NCI-H146 (cell line): Measurements from ENCODE around the gene ADAM23.

Source experiments
- DNase-seq: peaks from one replicate; lab custom pipeline; 2025; lab: John Stamatoyannopoulos, UW

Gene ADAM23

DNA sequence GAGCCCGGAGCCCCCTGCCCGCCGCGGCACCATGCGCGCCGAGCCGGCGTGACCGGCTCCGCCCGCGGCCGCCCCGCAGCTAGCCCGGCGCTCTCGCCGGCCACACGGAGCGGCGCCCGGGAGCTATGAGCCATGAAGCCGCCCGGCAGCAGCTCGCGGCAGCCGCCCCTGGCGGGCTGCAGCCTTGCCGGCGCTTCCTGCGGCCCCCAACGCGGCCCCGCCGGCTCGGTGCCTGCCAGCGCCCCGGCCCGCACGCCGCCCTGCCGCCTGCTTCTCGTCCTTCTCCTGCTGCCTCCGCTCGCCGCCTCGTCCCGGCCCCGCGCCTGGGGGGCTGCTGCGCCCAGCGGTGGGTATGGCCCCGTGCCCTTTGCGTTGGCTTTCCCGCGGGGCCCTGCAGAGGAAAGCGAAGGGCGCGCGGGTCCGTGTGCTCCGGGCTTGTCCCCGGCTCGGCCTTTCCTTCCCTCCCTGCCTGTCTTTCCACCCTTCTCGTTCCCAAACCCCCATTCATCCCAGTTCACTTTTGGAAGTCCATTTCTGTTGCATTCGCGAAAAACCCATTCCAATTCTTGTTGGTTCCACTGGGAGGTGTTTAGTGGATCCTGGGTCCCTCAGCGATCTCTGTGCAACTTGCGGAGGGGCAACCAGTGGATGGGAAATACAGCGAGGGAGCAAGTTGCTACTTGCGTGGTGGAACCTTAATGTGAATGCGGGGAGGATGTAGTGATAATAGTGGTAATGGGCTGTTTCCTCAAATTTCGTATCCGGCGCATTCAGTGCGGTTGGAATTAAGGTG lies 599 bp downstream of the ADAM23 start:
- DNase-seq, result peak; percentile 44

DNA sequence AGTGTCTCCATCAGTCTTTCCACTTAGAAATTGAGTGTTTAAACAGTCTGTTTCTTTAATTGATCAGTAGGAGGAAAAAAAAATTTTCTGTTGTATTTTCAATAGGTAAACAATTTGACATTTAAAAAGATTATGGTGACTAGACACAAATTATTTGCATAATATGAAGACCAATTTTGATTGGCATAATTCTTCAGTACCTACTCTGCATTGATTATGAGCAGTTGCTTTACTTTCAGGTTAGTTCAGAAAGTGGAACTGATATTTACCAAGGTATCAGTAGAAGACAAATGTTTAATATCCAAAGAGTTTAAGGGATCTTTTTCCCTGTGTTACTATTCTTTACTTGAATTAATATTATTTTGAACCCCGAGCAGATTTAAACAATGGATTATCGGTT lies 2.6 kb downstream of the ADAM23 start:
- DNase-seq, result no peak

DNA sequence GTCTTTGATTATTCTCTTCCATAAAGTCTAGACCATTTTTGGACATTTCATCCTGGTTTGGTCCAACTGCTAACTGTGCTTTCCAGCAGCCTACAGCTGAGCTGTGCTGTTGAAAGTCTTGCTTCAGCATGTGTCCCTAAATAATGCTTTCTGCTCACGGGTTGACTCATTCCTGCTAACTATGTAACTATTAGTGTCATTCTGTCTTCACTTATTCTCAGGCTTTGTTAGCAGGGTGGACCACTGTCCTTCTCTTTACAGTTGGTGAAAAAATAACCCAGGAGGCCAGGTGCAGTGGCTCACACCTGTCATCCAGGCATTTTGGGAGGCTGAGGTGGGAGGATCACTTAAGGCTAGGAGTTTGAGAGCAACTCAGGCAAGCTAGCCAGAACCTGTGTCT lies 8.9 kb downstream of the ADAM23 start:
- no peak for DNase-seq

DNA sequence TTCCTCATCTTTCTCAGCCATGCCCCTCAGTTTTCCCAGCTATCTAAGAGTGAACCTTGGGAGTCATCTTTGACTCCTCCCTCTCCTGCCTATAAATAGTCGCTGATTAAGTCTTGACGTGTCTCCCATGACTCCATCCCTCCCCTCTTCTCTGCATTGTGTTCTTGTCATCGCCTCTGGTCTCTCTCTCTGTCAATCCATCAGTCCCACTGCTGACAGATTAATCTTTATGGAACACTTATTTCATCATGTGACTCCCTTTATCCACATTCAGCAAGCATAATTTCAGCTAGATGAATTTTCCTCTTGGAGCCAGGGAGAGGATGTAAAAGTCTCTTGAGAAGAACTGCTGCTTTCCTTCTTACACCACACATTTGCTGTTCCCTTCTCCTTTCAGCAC lies 9.4 kb downstream of the ADAM23 start:
- no peak for DNase-seq

DNA sequence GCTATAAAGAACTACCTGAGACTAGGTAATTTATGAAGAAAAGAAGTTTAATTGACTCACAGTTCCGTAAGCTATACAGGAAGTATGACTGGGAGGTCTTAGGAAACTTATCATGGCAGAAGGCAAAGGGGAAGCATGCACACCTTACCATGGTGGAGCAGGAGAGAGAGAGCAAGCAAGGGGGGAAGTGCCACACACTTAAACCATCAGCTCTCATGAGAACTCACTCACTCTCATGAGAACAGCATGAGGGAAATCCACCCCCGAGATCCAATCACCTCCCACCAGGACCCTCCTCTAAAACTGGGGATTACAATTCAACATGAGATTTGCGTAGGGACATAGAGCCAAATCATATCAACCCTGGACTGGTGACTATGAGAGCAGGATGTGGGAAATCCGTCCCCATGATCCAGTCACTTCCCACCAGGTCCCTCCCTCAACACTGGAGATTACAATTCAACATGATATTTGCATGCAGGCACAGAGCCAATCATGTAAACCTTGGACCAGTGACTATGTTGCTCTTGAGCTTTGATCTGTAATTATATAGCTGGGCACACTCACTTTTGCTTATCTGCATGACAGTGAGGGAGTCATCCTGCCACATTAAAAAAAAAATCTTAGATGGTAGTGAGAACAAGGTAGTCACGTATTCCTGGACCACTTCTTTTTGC lies 12.9 kb downstream of the ADAM23 start:
- DNase-seq, result no peak

DNA sequence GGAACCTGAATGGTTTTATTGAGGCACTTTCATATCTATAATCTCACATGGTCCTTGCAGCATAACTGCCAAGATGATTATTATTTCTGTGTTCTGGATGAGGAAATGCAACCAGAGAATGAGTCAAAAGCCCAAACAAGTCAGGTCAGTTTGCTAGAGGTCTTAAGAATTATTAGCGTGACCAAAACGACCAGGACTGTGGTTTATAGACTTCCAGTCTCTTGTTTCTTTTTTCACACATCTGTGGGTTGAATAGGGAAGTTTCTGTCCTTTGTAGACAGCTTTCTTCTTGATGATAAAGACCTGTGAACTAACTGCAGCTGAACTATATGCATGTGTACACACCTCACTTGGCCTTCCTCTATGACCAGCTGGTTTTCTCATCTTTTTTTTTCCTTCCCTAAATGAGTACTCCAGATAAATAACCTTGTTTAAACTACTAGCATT lies 13.9 kb downstream of the ADAM23 start:
- no peak for DNase-seq

DNA sequence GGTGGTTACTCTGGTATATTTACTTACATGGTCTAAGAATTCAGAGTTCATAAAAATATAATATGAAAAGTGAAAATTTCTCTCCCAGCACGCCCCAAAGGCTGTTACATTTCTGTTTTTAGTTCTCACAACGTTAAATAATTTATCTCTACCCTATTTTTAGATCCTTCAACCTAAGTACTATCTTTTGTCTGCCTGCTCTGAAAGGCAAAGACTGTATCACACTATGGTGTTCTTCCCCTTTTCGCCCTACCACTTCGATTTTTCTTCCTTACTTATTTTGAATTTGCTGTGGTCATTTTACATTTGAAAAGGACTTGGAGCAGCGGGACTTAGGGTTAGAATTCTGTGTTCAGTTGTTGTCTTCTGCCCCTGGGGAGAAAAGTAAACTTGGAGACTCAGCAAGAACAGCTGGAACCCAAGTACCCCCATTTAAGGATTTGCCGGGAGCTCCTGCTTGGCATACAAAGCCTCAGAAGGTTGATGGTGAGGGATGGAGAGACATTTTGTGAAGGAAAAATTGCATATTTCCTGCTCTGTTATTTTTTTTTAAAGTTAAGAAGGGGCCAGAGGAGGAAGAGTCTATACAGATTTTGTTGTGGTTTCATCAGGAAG lies 19.0 kb downstream of the ADAM23 start:
- no peak for DNase-seq

DNA sequence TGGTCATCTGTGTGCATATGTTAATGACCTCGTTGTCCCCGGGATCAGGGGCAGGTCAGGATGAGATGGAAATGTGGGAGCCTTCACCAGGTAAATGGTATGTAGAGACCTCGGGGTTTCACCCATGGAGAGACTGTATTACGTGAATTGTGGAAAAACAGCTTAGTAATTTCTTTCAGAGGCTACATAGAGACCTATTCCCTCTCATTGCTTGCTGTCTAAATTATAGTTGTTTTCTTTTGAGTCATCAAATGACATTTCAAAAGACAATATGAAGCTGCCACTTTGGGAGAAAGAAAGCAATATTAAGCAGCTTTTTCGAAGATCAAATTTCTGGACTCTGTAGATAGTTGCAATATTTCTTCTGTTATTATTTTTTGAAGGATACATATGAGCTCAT lies 20.4 kb downstream of the ADAM23 start:
- no peak for DNase-seq

DNA sequence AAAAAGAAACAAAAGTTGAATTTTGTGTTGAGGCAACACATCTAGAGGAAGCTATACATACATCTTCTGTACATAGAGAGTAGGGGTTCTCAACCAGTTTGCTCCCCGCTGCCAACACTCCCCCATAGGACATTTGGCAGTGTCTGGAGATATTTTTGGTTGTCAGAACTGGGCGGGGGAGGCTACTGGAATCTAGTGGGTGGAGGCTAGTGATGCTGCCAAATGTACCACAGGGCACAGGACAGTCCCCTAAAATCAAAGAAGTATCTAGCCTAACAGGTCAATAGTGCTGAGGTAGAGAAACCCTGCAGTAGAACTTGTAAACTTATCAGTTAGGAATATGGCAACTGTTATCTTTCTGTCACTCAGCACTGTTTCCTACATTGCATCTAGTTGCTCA lies 21.3 kb downstream of the ADAM23 start:
- DNase-seq, result no peak

DNA sequence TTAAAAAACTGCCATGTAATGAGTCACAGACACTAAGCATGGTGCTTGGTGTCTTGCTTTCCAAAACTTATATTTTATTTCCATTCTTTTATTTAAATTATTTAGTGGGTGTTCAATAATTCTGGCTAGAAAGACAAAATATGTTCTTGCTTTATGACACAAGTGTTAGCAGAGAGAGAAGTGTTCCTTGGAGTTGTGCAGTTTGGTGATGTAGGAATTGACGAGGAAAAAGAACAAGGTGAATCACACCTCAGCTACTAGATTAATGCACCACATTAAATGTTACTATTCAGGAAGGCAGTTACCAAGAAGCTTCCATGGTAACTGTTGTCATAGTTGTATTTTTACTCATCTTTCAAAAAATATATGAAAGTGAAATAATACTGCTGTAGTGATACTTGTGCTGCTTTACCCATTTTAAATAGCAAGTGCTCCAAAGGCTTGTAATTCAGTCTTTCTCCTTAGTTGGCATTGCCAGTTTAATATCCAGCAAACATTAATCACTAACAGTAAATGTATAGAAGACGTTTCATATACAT lies 28.3 kb downstream of the ADAM23 start:
- no peak for DNase-seq

DNA sequence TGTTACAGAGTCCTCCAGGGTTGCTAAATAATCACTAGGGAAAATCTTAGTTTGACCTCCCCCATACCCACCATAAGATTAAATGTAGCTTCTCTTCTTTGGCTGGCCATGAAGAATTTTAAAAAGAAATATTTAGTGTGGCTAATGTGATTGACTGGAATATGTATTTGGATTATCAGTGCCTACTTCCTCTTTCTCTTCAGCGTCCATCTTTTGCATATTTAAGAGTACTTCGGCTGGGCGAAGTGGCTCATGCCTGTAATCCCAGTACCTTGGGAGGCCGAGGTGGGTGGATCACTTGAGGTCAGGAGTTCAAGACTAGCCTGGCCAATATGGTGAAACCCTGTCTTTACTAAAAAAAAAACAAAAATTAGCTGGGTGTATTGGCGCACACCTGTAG lies 28.8 kb downstream of the ADAM23 start:
- no peak for DNase-seq

DNA sequence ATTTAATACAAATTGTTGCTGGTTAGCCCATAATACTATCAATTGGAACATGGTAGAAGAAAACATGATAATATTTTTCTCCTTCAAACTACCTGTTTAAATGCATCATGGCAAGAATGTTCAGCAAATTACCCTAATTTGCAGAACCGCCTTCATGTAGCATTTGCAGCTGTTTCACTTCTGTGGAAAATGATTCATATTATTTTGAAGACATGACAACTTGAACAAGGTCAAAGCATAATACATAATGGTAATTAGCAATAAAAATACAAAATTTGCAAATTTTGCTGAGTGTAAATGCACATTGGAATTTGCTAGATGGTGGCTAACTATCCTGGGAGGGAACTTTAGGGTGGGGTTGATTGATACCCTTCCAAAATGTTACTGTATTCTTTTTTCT lies 30.8 kb downstream of the ADAM23 start:
- DNase-seq, result no peak

DNA sequence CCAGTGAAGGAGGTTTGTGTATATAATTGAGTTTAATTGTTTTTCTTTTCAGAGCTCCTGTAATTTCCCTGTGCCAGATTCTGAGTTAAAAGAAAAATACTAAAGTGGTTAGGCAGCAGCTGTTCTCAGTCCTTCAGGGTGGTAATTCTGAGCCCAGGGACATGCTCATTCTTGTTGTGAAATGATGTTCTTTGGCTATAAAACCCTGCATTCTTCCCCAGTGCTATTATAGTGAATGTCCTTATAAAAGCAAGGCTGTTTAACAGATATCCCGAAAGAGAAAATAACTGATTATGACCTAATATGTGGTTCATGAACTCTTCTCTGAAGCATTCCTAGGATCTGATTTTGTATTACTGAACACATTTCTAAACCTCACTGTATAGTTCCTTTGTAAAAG lies 34.0 kb downstream of the ADAM23 start:
- no peak for DNase-seq

DNA sequence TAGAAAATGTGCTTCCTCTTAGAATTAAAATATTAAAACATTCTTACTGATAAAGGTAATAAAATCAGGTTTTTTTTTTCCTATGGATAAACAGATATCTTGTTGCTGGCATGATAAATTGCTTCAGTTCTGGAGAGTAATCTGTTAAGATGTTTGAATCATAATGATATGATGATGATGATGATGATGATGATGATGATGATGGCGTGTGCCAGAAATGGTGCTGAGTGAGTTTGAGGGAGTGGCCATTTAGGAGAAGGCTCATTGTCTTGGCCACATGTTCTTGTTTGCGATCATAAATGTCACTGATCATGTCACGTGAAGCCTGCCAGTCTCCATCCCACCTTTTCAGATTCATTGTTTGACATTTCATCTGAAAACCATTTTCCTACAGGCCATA lies 35.0 kb downstream of the ADAM23 start:
- DNase-seq, result no peak

DNA sequence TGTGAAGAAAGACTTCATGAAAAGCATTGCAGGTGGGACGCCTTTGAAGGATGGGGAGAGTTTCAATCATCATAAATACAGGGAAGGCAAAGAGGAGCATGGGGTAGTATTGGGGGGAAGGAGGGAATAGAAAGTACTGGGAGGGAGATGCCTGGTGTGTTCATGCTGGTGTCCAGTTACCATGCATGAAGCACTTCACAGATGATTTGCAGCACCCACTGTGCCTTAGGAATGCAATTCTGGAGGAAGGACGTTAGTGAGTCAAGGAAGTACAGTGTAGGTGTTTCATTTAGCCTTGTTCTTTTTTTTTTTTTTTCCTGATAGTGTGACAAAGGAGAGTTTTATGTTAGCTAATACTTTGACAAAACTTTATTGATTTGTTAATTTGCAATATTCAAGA lies 36.8 kb downstream of the ADAM23 start:
- no peak for DNase-seq

DNA sequence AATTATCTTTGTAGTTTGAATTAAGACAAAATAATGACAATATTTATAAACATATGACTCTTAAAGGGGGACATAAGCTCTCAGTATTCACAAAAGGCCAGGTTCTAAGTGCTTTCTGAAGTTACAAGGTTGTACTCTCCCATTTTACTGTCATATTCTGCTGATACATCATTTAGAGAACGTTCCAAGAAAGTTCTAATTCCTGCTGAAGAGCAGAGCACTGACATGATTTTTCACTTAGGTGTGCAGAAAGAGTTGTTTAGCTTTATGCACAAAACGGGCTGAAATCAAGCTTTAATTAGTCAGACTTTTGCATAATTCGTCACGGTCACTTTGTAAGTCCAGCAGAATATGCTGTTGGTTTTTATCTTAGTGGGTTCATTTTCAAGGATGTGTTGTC lies 37.3 kb downstream of the ADAM23 start:
- no peak for DNase-seq

DNA sequence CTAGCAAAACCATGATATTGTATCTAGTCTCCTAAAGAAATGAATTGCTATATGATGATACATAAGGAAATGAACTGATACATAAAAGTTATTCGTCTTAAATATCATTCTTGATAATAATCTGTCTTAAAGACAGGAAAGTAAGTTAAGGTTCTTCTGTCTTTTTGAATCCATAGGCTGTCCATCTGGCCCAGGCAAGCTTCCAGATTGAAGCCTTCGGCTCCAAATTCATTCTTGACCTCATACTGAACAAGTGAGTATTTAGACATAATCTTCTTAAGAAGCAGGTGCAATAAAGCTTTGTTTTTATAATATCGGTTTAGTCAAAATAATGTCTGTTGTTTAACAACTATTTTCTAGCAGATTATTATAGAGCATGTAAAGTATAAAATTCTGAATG lies 37.7 kb downstream of the ADAM23 start:
- DNase-seq, result no peak

DNA sequence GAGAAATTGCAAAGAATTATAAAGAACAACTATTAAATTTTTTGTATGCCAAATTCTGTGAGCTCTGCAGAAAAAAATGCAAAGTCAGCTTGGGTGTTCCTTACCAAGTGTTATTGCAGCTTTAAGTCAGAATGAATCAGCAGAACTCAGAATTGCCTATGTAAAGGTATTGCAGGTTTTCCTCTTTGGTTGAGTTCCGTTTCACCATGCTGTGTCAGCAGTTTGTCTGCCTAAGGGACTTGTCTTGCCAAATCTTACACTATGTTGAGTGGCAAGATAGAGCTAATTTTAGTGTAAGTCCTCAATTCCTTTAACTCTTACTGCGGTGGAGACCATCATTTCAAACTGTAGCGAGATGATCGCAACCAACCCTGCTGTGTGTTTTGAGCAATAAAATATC lies 38.8 kb downstream of the ADAM23 start:
- no peak for DNase-seq

DNA sequence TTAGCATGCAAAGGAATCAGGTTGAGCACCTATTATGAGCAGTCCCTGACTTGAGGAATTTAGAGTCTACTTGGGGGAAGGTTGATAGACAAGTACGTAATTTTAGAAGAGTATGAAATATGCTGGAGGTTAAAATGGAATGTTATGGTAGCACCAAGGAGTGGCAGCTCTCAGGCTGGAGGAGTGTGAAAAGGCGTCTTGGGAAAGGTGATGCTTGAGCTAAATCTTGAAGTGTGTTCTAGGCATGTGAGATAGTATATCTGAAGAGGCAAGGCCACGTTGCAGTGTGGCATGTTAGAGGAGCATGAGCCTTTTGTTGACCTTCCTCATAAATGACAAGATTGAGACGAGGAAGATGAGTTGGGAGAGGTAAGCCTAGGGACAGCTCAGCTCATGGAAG lies 39.3 kb downstream of the ADAM23 start:
- DNase-seq, result no peak

DNA sequence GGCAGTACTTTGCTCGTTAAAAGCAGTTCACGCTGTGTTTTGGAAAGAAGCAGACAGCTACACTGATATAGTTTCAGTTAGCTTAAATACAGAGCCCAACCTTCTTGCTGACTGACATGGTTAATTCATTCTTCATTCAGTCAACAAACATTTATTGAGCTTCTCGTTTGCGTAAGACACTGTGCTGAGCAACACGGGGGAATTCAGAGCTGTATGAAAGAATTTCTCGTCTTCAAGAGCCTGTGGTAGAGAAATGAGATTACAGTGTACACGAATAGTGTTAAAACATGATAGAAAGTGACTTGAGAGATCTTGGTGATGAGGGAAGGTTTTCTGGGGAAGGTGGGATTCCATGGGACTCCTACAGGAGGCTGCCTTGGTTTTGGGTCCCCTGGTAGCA lies 44.7 kb downstream of the ADAM23 start:
- DNase-seq, result no peak

DNA sequence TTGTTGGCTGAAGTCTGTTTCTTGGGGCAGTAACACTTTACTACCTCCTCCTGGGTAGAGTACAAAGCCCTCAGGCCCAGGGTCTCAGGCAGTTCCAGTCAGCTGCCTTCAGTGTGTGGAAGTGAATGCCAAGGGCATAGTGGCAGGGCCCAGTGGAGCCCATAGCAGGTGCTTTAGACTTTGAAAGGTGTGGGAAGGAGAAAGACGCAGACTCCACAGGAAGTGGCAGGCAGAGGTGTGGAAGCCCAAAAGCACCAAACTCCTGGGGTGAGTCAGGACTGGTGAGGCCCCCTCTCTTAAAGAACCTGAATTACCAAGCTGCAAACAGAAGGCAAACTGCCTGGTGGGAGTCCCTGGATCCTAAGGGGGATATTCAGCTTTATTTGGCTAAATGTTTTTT lies 45.3 kb downstream of the ADAM23 start:
- DNase-seq, result no peak

DNA sequence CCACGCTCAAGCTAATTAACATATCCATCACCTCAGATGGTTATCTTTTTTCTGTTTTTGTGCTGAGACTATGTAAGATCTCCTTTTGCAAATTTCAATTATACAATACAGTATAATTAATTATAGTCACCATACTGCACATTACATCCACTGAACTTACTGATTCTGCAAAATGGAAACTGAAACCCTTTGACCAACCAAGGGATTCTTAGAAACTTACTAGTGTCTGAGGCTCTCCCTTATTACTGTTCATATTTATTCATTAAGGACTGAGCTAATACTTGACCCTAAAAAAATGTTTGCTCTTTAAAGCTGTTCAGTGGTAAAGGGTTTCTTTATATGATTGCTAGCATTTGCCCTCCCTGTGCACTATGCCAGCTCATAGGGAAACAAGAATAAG lies 50.7 kb downstream of the ADAM23 start:
- DNase-seq, result no peak

DNA sequence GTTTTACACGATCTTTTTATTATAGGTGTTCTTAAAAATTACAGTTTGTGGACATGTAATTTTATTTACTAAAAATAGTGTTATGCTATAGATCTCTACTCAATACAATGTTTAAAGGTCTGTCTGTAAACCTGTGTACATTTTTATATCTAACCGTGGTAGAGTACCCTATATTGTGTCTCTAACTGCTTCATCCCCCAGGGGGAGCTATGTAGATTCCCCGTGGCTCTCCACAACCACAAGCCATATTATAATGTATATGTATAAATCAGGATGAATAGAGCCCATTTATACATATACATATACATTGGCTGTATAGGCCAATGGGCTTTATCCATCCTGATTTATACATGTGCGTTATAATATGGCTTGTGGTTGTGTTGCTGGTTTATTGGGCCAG lies 59.4 kb downstream of the ADAM23 start:
- DNase-seq, result no peak
